ENCODE measurements around the gene KIAA0825.

KIAA0825 gene

GRCh38 chr5:94540856-94541494 lies 77.4 kb downstream of the KIAA0825 start:
- no peak overlapping the region for H3K4me3 ChIP-seq (ENCODE audit: low read depth, low read length)
- TF ChIP-seq CTCF (IDR thresholded peaks at IDR 0.05; ENCODE audit: low read depth, low read length) = no peak
- in situ Hi-C loops (cut with HindIII; ENCODE audit: low sequenced_read_pairs) = no loop called here

GRCh38 chr5:94538260-94538659 lies 80.1 kb downstream of the KIAA0825 start:
- in situ Hi-C loops (cut with HindIII; ENCODE audit: low sequenced_read_pairs) = no loop called here
- TF ChIP-seq CTCF (IDR thresholded peaks at IDR 0.05; ENCODE audit: low read depth, low read length) = no peak
- DNase-seq (ENCODE audit: low read depth, low spot score) = no peak
- no peak overlapping the region for H3K4me3 ChIP-seq (ENCODE audit: low read depth, low read length)

More at GRCh38 chr5:94540856-94541494, 77.4 kb downstream of the KIAA0825 start:
- DNase-seq (ENCODE audit: low read depth, low spot score) = no peak

GRCh38 chr5:94526706-94527105 lies 91.7 kb downstream of the KIAA0825 start:
- DNase-seq (ENCODE audit: low read depth, low spot score) = no peak
- no peak overlapping the region for H3K4me3 ChIP-seq (ENCODE audit: low read depth, low read length)
- TF ChIP-seq CTCF (IDR thresholded peaks at IDR 0.05; ENCODE audit: low read depth, low read length) = no peak
- in situ Hi-C loops (cut with HindIII; ENCODE audit: low sequenced_read_pairs) = no loop called here

GRCh38 chr5:94524841-94525697 lies 93.3 kb downstream of the KIAA0825 start:
- TF ChIP-seq CTCF (IDR thresholded peaks at IDR 0.05; ENCODE audit: low read depth, low read length) = peak; percentile 57
- in situ Hi-C loops (cut with HindIII; ENCODE audit: low sequenced_read_pairs) = no loop called here
- H3K4me3 ChIP-seq (ENCODE audit: low read depth, low read length) = no peak overlapping the region
- peak; percentile 49 for DNase-seq (ENCODE audit: low read depth, low spot score)

- no peak overlapping the region for H3K4me3 ChIP-seq (ENCODE audit: low read depth, low read length)
- no peak for DNase-seq (ENCODE audit: low read depth, low spot score)
- no peak for TF ChIP-seq CTCF (IDR thresholded peaks at IDR 0.05; ENCODE audit: low read depth, low read length)
- in situ Hi-C loops (cut with HindIII; ENCODE audit: low sequenced_read_pairs) = no loop called here
Observed at GRCh38 chr5:94523018-94523417, 95.4 kb downstream of the KIAA0825 start.

GRCh38 chr5:94522117-94522516 lies 96.3 kb downstream of the KIAA0825 start:
- DNase-seq (ENCODE audit: low read depth, low spot score) = no peak
- H3K4me3 ChIP-seq (ENCODE audit: low read depth, low read length) = no peak overlapping the region
- in situ Hi-C loops (cut with HindIII; ENCODE audit: low sequenced_read_pairs) = no loop called here
- no peak for TF ChIP-seq CTCF (IDR thresholded peaks at IDR 0.05; ENCODE audit: low read depth, low read length)

Data from astrocyte of the spinal cord (primary cell).